Right lobe of liver (tissue), 6 donors: ENCODE results near the gene EPS8. TPM values are rescaled to one million over a fixed set of nuclear protein-coding genes. Genes with fewer than 3 reads are reported as not detected.
A peak's percentile ranks its signal among the peaks of the same experiment; 100 is the strongest.
"Not testable (repeated sequence)": the region's sequence is repeated elsewhere in the genome, so short reads cannot be mapped to it uniquely, and the experiment has no call there.

Experiments
- ATAC-seq, 4 donors: fragments of 200-7000 bp; cut with Tn5 transposase; one replicate each; pipeline ENCODE4 v1.9.1; 2020; ENCODE audit warnings: mild to moderate bottlenecking in 4 of 4, moderate library complexity in 4 of 4
- DNase-seq, 3 donors: peaks; one replicate each; pipeline ENCODE4 v3.0.0-alpha.2; 2020
- H3K27ac ChIP-seq, 3 donors: fragments of 200-600 bp; one replicate each; pipeline ENCODE4 v1.8.0; 2022
- H3K27me3 ChIP-seq, 2 donors: fragments of 200-600 bp; one replicate each; pipeline ENCODE4 v1.8.0; 2022
- H3K36me3 ChIP-seq, 4 donors: fragments of 200-600 bp; sonication (generic) in 1 of 4; one replicate each; pipeline versions ENCODE4 v1.5.1 to v1.8.0; 2017 to 2022; ENCODE audit warnings: control low read depth in 1 of 4
- H3K4me1 ChIP-seq, 4 donors: fragments of 200-600 bp; sonication (generic) in 1 of 4; one replicate each; pipeline versions ENCODE4 v1.5.1 to v1.8.0; 2017 to 2022; ENCODE audit warnings: control low read depth in 1 of 4
- H3K4me3 ChIP-seq, 3 donors: fragments of 200-600 bp; one replicate each; pipeline ENCODE4 v1.8.0; 2022
- H3K9me3 ChIP-seq, 4 donors: fragments of 200-600 bp; sonication (generic) in 1 of 4; one replicate each; pipeline versions ENCODE4 v1.5.1 to v1.8.0; 2017 to 2022; ENCODE audit warnings: control low read depth in 1 of 4
- CTCF ChIP-seq, 4 donors: fragments of 200-600 bp in 3 of 4; fragments of 450-650 bp in 1 of 4; IDR thresholded peaks; one replicate each; pipeline versions ENCODE4 v1.5.1 to v1.8.0; 2016 to 2022; ENCODE audit warnings: antibody characterized with exemption in 4 of 4, mild to moderate bottlenecking in 2 of 4
- POLR2A ChIP-seq: fragments of 450-650 bp; IDR thresholded peaks from one replicate; pipeline ENCODE4 v1.6.1; 2017; ENCODE audit warnings: antibody characterized with exemption, mild to moderate bottlenecking
- WGBS: methylation state at CpG from one replicate; pipeline ENCODE4 v1.1.6; 2018; ENCODE audit warnings: low coverage, low lambda C conversion rate; ENCODE audit not compliant: insufficient coverage; ENCODE audit errors: missing lambda C conversion rate; 5-methylcytosine and 5-hydroxymethylcytosine counted together
- intact Hi-C, 2 donors: fragments of 100-400 bp; cut with DNase I; formaldehyde crosslinking; loops; one replicate each; pipeline versions ENCODE4 v1.11.2 to v1.14.1; 2022
- total RNA-seq, 6 experiments: library from RNA; depleted of rRNA in 2 of 6; stranded (reverse); fragments of >200 nt in 2 of 6; fragmentation: NEBNext Ultra II Directional in 3 of 6; extraction: Animal tissue kit (Norgen Biotek cat#: 25700) in 3 of 6; gene quantifications; one replicate each; pipeline versions ENCODE4 v1.1.0 to v1.2.4, GENCODE V29; 2016 to 2023
- donor health status: DM: no; HTN: yes; CAD: no.
- donor health status: DM: no; HTN: no; CAD: no.
- donor health status: DM: no; HTN: no; CAD: no.
- donor health status: DM: no; HTN: yes; CAD: no.
- donor health status: DM: no; HTN: yes; CAD: no.

The EPS8 gene
- total RNA-seq, 6 experiments from 2014 or later = 21.3 to 44.8 (median 28.2) TPM

DNA sequence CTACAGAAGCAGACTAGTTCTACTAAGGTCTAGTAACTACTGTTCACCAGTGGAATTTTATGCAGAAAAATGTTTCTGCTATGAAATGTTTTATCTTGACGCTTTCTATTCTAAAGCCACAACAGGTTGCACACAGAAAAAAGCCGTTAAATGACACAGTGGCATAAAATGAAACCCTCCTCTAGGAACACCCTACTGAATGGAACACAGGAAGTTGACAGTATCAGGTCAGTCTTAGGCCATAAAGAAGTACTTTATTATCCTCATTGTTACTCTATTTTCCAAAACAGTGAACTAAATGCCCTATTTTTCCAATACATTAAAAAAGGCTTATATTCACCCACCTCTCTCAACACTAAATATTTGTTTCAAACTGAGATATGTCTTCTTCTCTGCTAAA is 21.9 kb downstream of the EPS8 start:
- intact Hi-C loops = no loop called here
- WGBS = 58% methylated on average over 2 of the region's 2 CpGs
- Histone ChIP-seq H3K4me1 (no peaks in the 10 kb centered on the region), H3K36me3 (no peaks in the 10 kb centered on the region), H3K27ac (no peak overlapping the region), H3K27me3 (no peaks in the 10 kb centered on the region), H3K4me3 (no peak overlapping the region), H3K9me3 (no peaks in the 10 kb centered on the region)
- TF ChIP-seq CTCF (IDR thresholded peaks at IDR 0.05) (no peak), POLR2A (no peak)
- ATAC-seq (peak in 3 of 4 donors; percentile 23 to 29 (median 25)), DNase-seq (no peak)

DNA sequence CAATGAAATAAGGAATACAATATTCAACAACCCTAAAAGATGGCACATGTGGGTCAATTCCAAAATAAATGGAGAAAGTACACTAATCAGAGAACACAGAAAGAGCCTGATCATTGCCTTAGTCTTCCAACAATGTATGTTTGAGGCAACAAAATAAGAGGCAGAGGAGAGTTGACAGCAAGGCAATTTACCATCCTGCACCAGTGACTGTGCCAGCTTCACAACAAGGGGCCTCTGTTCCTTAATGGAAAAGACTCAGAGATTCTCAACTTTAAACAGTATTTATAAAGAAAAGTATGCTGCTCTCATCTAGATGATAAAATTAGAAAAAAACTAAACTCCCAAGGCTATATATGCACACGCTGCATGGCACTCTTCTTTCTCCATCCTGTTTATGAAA is 25.9 kb downstream of the EPS8 start:
- no peaks in the 10 kb centered on the region for H3K36me3 ChIP-seq
- no peak overlapping the region for H3K4me3 ChIP-seq
- ATAC-seq = no peak
- H3K27ac ChIP-seq = no peak overlapping the region
- 91% methylated on average over 1 of the region's 1 CpG for WGBS
- intact Hi-C loops = no loop called here
- DNase-seq = no peak
- no peaks in the 10 kb centered on the region for H3K9me3 ChIP-seq
- no peaks in the 10 kb centered on the region for H3K4me1 ChIP-seq
- no peaks in the 10 kb centered on the region for H3K27me3 ChIP-seq
- TF ChIP-seq POLR2A (no peak), CTCF (IDR thresholded peaks at IDR 0.05) (no peak)

GRCh38 chr12:15762162-15762561 is 27.0 kb downstream of the EPS8 start:
- H3K4me1 ChIP-seq, intact Hi-C loops, H3K9me3 ChIP-seq, H3K27ac ChIP-seq, ATAC-seq, H3K36me3 ChIP-seq, DNase-seq, H3K27me3 ChIP-seq, H3K4me3 ChIP-seq: not testable (repeated sequence)
- WGBS = 94% methylated on average over 7 of the region's 7 CpGs

GRCh38 chr12:15757553-15758255 is 31.5 kb downstream of the EPS8 start:
- Histone ChIP-seq H3K27me3 (no peaks in the 10 kb centered on the region), H3K27ac (no peak overlapping the region), H3K36me3 (no peaks in the 10 kb centered on the region), H3K4me3 (no peak overlapping the region), H3K4me1 (no peaks in the 10 kb centered on the region), H3K9me3 (no peaks in the 10 kb centered on the region)
- intact Hi-C loops = no loop called here
- 96% methylated on average over 4 of the region's 7 CpGs for WGBS
- ATAC-seq (peak; percentile 17 to 83 (median 38)), DNase-seq (no peak)
- TF ChIP-seq POLR2A = no peak

GRCh38 chr12:15756822-15757221 is 32.4 kb downstream of the EPS8 start:
- intact Hi-C loops = no loop called here
- no peak overlapping the region for H3K27ac ChIP-seq
- DNase-seq = no peak
- no peaks in the 10 kb centered on the region for H3K27me3 ChIP-seq
- 59% methylated on average over 1 of the region's 1 CpG for WGBS
- TF ChIP-seq POLR2A (no peak), CTCF (IDR thresholded peaks at IDR 0.05) (no peak)
- ATAC-seq = no peak
- no peak overlapping the region for H3K4me3 ChIP-seq
- no peaks in the 10 kb centered on the region for H3K36me3 ChIP-seq
- no peaks in the 10 kb centered on the region for H3K4me1 ChIP-seq
- H3K9me3 ChIP-seq = no peaks in the 10 kb centered on the region
